ENCODE results near the gene RDH14. TPM values are rescaled to one million over a fixed set of nuclear protein-coding genes. Genes with fewer than 3 reads are reported as not detected.

Gene RDH14
- polyA plus RNA-seq, 10 donors, result 24.0 to 31.3 (median 25.5) TPM

DNA sequence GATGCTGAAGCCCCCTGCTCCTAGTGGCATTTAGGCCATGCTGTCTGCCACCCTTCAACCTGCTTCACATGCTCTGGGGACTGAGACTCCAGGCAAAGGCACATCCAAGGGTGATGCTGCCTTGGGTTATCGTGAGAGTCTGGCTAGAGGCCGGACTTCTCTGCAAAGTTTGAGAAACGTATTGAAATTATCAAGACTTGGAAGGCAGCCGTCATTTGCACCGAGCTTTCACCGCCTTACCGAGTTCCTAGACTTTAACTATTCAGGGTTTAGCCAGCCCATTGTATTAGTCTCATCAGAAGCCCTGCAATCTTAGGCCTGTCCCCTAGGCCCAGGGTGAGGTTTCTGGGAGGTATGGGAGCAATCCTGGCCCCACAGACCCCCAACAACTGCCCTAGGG lies 34.0 kb downstream of the RDH14 start:
- peak in 1 of 3 donors; percentile 71 for DNase-seq

DNA sequence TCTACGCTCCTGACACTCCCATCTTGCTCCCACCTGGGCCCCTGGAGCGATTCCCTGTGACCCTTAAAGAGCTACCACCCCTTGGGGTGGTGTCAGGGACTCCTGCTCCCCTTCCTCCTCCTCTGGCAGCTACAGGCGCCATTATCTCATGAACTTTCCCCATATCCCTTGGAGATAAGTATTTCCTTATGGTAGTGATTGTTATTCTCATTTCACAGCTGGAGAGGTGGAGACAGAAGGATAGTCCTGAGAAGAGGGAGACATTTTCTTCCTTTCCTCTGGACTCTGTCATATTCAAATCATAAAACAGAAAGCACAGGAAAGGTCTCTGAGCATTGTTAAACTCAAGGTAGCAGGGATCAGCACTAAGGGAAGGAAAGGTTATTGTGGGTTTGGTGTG lies 34.6 kb downstream of the RDH14 start:
- peak in 1 of 3 donors; percentile 58 for DNase-seq

DNA sequence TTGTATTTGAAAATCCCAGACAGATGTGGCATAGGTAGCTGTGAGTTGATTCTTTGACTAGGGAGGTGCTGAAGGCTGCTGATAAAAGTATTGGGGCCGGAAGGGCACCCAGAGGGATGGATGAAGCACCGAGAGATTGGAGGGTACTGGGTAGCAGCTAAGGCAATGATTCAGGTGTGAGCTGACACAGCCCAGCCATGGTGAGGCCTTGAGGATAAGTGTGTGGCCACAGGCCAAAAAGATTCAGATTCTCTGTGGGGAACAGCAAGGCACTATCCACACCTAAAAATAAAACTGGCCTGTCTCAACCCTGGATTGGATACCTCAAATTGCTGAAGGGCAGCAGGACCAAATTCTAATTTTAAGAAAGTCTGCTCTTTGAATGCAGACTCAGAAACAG lies 35.2 kb downstream of the RDH14 start:
- no peak for DNase-seq

DNA sequence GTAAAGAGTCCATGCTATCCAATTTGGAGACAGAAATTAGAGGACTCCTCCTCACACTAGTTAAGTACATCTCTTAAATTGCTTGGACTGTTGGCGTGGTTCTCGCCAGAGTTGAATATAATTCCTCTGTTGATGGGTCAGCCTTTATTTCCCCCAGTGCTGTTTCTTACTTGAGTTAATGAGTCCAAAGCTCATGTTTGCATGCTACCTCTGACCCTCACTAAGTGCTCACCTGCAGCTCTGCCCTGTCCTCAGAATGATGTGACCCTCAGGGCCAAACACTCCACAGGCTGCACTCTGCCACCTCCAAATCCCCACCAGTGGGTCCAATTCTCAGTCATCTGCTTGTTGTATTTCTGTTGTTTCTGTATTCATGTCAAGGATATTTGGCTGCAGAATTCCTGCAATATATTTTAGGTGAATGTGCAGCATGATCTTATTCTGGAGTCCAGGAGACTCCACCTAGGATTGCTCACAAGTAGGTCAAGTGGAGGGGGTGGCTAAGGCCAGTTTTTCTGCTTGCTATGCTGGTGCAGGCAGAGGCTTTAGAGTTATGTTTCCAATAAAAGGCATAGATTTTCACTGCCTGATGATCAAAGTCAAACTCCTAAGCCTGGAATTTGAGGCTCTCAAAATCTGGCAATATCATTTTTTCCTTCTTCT lies 37.8 kb downstream of the RDH14 start:
- no peak for DNase-seq

DNA sequence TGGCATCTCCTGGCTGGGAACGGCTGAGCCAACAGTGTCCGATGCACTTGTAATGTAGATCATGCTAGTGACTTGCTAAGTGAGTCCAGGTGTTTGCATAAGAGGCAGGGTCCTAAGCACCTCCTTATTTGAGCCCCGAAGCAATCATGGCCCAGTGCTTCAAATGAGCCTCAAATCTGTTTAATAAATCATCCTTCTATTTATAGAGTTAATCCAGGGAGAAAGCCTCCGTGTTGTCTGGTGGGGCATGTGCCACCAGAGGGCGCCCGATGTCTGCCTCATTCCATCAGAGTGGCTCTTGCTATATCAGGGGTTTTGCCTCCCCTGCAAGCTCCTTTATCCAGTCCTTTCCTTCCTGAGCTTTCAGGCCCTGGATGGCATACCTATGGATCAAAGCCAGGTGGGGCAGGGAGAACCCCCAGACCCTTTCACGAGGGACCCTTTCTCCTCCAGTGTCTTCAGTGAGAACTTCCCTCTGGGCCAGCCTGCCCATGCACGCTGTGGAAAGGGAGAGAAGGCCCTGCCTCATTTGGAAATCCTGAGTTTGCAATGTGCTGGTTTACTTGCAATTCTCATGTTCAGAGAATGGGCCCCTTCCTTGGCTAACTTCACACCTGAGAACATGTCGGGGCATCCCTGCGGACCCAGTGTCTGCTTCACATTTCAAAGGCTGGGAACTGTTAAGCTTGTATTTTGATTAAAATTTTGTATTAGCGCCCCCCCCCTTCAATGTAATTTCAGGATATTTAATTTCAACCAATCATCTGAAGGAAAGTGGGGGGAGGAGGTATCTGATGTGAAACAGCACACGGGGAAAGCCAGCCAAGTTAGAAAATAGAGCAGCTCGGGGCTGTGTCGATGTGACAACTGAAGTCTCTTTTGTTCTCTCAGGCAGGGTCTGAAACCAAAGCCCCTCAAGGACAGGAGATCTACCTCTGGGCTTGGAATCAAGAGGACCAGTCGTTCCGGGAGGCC lies 39.7 kb downstream of the RDH14 start:
- peak; percentile 69 to 93 (median 83) for DNase-seq

DNA sequence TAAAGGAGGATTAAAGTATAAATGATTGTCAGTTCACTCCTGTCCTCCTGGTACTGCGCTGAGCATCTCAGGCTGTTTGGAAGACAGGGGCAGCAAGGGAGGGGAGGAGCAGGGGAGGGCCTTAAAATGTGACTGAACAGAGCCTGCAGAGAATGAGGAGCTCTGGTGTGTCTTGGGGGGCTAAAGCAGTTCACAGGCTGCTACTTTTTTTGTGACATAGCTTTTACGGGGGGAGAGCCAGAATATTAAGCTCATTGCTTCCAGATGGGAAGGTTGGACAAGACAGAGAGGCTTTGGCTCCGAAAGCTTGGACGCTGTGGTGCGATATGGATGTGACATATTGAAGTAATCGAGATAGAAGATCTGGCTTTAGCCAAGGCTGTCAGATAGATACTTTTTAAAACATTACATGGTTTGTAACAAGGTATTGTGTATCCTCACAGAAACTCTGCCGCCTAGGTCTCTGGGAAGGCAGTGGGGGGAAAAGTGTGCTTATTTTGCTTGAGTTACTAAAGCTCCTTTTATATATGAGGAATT lies 40.5 kb downstream of the RDH14 start:
- DNase-seq, result peak; percentile 75 to 96 (median 89)

DNA sequence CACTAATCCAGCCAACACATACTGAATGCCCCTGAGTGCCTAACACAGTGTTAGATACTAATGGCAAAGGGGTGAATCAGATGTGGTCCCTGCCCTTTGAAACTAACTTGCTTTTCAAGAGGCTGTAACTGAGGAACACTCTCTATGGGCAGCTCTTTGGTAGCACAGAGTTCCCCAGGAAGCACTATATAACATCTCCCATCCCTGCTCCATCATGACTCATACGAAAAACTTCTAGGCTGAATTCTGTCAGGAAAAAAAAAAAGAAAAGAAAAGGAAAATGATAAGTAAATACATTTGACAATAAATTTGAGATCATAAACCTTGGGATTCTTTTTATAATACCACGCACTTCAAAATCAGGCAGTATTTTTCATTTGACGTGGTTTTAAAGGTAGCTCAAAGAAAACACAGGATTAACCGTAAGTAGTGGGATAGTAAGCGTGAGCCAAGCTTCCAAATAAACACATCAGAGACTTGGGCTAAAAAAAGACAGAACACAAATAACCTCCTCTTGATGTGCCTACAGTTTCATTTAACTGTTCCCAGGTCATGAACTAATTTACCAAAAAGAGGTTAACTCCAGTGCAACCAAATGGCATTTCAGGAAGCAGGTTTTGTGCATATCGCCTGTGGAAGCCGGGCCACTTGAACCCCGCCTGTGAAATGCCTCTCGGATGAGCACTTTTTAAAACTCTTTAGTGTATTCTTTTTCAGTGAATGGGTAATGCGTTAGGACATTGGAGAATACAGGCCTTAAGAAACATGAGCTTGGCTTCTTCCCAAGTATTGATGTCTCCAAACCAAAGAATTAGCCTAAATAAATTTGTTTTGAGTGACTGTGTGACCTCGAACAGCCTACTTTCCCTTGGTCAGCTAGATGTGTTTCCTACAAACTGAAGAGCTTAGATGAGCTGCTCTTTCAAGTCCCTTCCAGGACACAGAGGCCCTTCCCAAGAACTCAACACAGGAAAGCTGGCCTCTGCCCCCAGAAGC lies 42.0 kb downstream of the RDH14 start:
- DNase-seq, result no peak

DNA sequence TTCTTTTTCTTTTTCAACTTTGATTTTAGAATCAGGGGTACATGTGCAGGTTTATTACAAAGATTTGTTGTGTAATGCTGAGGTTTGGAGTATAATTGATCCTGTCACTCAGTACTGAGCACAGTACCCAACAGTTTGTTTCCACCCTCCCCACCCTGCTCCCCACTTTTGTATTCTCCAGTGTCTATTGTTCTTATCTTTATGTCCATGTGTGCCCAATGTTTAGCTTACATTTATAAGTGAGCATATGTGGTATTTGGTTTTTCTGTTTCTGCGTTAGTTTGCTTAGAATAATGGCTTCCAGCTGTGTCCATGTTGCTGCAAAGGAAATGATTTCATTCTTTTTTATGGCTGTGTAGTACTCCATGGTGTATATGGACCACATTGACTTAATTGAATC lies 43.1 kb downstream of the RDH14 start:
- DNase-seq, result no peak

DNA sequence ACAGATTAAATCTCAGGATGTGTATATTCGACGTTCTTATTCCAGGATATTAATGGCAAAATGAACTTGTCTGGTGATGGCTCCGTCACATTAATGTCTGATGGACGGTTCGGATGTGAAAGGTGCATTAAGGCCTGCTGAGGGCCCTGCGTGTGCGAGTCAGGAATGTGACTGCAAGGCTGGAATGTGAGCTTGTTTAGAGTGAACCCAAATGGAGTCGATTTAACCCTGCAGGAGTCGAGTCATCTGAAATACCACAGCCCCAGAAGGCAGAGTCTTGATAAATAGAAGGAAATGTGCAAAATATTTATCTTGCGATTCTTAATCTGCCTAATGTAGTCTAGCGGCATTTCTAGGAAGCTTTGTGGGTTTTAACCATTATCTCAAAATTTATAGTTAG lies 44.3 kb downstream of the RDH14 start:
- DNase-seq, result peak in 1 of 3 donors; percentile 58

DNA sequence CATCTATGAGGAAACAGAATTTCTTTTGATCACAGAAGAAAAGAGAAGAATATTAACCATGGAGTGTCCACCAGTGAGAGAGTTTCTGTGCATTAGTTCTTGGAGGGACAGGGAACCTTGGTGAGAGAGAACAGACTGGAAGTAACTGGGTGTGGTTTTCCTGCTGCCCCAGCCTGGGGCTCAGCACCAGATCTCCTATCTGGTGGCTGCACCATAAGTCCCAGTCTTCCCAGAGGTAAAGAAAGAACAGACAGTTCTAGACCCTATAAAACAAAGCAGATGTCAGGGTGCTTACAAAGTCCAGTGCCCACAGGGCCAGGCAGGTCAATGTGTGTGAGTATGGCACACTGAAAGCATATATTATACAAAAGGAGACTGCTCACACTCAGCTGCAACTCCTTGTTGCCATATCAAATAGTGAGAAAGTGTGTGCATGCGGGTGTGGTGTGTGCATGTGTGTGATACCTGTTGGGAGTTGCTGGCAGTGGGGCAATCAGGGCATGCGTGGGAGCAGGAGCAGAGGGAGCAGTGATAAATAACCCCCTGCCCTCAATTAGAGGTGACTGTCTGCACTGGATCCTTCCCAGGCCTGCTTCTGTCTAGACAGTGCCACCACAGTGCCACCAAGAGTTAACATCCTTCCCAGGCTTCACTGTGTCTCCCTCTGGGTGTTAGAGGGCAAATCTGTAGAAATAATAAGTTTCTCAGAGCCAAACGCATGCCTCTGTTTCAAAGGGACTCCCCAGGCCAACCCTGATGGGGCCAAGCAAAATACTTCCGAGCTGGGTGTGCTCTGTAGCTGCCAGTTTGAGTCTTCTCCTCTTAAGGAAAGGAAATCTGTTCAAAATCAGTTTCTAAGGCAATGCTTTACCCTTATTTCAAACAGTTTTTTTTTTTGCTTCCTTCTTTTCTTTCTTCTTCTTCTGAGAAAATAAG lies 45.7 kb downstream of the RDH14 start:
- DNase-seq, result no peak

DNA sequence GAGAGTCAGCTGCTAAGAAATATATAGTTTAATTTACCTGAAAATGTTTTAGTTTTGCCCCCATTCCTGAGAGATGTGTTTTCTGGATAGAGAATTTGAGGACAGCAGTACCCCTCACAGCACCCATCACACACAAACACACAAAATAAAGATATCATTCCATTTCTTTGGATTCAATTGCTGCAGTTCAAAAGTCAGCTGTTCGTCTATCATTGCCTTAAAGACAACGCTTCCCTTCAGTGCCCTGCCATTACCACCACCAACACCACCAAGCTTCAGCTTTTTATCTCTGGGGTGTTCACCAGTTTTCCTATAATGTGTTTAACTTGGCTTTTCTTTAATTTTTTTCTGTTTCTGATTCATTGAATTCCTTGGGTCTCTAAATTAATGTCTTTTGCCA lies 49.7 kb downstream of the RDH14 start:
- DNase-seq, result no peak

DNA sequence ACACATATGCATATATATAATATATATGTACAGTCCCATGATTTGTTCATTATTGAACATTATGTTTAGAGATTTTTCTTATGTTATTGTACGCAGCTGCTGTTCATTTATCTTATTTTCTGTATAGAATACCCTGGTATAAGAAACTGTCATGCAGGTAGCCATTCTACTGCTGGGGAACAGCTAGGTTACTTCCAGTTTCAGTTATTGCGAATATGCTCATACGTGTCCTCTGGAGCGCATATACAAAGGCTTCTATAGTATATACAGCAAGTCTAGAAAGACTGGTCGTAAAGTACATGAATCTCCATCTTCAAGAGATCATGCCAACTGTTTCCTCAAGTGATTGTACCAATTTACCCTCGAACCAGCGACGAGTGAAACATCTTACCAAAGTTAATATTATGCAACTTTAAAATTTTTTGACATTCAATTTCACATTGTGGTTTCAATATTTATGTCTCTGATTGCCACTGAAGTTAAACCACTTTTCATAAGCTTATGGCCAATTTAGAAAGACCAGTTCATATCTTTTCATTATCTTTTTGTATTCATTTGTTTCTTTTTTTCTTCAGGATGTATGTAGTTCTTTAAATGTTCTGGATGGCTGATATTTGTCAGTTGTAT lies 53.5 kb downstream of the RDH14 start:
- no peak for DNase-seq

DNA sequence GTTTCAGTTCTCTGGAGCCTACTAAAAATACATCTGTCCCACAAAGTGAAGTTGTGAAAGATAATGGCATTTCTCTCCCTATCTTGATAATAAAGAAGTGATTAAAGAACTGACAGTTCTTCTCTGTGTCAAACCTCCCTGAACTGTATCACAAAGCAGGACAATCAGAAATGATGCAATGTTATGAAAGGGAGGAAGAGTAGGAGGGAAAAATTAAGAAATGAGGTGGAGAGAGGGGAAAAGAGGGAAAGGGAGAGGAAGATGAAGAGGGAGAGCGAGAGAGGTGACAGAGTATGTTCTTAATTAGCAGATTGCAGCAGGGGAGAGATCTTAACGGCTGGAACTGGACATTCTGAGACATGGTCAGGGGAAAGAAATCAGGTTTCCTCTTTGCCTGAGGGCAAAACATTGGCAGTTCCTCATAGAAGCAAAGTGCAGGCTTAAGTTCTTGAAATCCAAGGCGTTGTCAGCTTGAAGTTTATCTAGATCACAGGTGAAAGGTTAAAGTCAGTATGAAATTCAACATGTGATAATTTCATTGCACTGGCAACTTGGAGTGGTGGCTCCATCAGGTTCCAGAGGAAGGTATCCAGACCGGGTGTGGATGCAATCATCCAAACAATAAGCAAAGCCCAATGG lies 54.6 kb downstream of the RDH14 start:
- DNase-seq, result no peak

Other genes with a start within 250 kb of the RDH14 start
- under 1 TPM in 9 of 10 donors, not detected in 1; 0.17 to 0.73 (median 0.43) TPM for gene NT5C1B, start 28.9 kb upstream of the RDH14 start, polyA plus RNA-seq (ENCODE audit: insufficient read length in 10 of 10)

Data from muscle of back (tissue), 11 donors.